ENCODE results near the gene APH1B.

DNA sequence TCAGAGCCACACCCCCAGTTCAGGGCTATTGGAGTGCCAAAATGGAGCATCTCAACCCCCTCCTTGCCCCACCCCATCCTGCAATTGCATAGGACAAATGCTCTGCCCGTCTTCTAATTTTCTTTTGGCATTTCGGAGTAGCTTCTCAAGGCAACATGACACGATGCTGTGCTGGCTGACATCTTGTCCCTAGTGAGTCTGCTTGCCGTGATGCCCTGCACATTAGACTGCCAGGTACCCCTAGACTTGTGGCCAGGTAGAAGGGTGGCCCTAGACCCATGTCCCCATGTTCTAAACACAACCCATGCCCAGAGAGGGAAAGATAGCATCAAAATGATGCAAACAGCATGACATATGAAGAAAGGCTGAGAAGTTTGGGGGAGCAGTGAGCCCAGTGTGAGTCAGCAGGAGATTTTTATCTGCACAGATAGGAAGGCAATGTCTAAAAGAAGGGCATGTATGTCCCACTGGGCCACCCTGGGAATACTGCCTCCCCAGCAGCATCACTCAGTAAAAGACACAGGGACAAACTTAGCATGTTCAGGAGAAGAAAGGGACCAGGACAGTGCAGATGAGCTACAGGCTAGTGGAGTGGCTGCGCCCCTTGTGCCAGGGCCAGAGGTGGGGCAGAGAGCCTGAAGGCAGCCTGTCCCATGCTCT, 67.5 kb downstream of the APH1B start:
- TF ChIP-seq ZFP30 (CRISPR knock-in tag; IDR thresholded peaks at IDR 0.05) (no peak), ZFP3 (CRISPR knock-in tag; IDR thresholded peaks at IDR 0.05) (no peak), TOX (CRISPR knock-in tag; IDR thresholded peaks at IDR 0.05; ENCODE audit: borderline replicate concordance) (no peak), ARNTL (CRISPR knock-in tag; IDR thresholded peaks at IDR 0.05; ENCODE audit: borderline replicate concordance, low read depth) (no peak), ZNF565 (CRISPR knock-in tag; conservative IDR thresholded peaks at IDR 0.05; ENCODE audit: low read depth) (no peak), BACH2 (CRISPR knock-in tag; IDR thresholded peaks at IDR 0.05; ENCODE audit: borderline replicate concordance) (no peak), ZNF70 (CRISPR knock-in tag; IDR thresholded peaks at IDR 0.05) (no peak), RARB (CRISPR knock-in tag; IDR thresholded peaks at IDR 0.05) (no peak), ZNF8 (CRISPR knock-in tag; IDR thresholded peaks at IDR 0.05) (no peak), ZC3H10 (CRISPR knock-in tag; IDR thresholded peaks at IDR 0.05) (no peak), SNAI2 (CRISPR knock-in tag; IDR thresholded peaks at IDR 0.05) (no peak)
- TF ChIP-seq, protein P1, sequence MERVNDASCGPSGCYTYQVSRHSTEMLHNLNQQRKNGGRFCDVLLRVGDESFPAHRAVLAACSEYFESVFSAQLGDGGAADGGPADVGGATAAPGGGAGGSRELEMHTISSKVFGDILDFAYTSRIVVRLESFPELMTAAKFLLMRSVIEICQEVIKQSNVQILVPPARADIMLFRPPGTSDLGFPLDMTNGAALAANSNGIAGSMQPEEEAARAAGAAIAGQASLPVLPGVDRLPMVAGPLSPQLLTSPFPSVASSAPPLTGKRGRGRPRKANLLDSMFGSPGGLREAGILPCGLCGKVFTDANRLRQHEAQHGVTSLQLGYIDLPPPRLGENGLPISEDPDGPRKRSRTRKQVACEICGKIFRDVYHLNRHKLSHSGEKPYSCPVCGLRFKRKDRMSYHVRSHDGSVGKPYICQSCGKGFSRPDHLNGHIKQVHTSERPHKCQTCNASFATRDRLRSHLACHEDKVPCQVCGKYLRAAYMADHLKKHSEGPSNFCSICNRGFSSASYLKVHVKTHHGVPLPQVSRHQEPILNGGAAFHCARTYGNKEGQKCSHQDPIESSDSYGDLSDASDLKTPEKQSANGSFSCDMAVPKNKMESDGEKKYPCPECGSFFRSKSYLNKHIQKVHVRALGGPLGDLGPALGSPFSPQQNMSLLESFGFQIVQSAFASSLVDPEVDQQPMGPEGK (CRISPR knock-in tag; IDR thresholded peaks at IDR 0.05; ENCODE audit: borderline replicate concordance): no peak
- TF ChIP-seq, protein P2, sequence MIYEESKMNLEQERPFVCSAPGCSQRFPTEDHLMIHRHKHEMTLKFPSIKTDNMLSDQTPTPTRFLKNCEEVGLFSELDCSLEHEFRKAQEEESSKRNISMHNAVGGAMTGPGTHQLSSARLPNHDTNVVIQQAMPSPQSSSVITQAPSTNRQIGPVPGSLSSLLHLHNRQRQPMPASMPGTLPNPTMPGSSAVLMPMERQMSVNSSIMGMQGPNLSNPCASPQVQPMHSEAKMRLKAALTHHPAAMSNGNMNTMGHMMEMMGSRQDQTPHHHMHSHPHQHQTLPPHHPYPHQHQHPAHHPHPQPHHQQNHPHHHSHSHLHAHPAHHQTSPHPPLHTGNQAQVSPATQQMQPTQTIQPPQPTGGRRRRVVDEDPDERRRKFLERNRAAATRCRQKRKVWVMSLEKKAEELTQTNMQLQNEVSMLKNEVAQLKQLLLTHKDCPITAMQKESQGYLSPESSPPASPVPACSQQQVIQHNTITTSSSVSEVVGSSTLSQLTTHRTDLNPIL (CRISPR knock-in tag; IDR thresholded peaks at IDR 0.05; ENCODE audit: low read depth): no peak
